GM04503 (cell line): ENCODE data around the gene PCDH9.

ENCODE experiments used
- DNase-seq: peaks from one replicate; pipeline ENCODE4 v3.0.0-alpha.2; 2012; ENCODE audit warnings: low read depth

The PCDH9 gene

DNA sequence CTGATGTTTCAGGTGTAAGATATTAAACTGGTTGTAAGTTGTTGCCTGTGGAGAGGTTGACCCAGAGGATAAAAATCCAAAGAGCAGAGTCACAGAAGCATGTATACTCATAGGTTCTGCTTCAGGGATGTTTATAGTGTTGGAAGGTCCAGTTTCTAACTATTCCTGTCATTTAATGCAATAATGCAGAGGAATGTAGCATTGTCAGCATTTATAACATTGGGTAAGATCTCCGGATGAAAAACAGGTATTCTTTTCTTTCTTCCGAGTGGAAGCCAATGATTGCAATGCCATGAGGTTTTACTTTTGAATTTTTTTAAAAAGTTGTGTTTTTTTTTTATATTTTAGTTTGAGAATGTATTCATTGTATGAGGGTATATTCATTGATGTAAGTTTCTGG is 771.0 kb downstream of the PCDH9 start:
- DNase-seq, result no peak

DNA sequence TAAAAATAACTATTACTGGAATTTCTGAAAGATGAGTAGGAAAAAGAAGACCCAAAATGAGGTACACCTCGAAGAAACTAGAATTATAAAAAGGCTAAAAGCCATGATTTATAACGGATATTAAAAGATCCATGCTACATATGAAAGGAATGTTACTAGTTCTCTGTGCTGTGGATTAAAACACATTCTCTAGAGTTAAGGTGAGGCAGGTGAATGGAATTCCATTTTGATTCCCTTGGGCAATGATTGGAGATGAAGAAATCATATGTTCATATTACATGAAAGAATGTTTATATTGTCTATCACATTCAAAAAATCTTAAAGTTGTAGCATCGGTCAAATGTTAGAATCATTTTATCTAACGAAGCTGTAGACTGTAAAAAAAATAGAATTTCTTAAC is 783.7 kb downstream of the PCDH9 start:
- DNase-seq, result no peak

GRCh38 chr13:66443926-66444325 is 786.2 kb downstream of the PCDH9 start:
- no peak for DNase-seq

GRCh38 chr13:66440938-66441337 is 789.2 kb downstream of the PCDH9 start:
- no peak for DNase-seq

- DNase-seq, result no peak
Measured at GRCh38 chr13:66430728-66431127, 799.4 kb downstream of the PCDH9 start.

DNA sequence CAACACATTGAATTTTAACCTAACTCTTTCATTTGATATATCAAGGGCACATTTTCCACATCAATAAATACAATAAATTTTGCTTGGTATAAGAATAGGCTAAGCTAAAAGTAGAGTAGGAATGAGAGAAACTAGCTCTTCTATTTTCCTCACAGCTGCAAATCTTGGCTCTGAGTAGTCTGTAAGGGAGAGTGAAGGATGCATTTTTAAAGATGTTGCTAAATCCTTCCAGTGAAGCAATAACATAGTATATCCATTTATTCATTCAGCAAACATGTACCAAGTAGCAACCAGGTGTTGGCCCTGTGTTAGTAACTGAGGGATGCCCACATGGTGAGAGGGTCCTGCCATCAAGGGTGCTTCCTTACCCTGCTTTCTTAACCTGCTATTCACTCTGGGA is 799.9 kb downstream of the PCDH9 start:
- no peak for DNase-seq

DNA sequence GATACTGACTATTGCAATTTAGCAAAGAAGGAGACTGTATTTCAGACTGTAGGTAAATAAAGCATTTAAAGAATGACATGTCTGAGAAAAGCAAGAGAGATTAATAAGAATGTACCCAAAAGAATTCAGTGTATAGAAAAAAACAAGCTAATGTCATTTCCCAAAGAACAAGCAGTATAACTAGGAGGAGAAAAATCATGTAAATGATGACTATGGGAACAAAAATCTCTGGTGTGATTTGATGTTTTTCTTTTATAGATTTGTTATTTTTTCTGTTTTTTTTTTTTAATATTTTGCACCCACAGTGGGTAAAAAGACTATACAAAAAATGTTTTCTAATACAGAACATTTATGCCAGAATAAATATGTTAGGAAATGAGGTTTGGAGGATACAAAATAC is 801.0 kb downstream of the PCDH9 start:
- no peak for DNase-seq

GRCh38 chr13:66427458-66427861 is 802.7 kb downstream of the PCDH9 start:
- DNase-seq, result no peak

DNA sequence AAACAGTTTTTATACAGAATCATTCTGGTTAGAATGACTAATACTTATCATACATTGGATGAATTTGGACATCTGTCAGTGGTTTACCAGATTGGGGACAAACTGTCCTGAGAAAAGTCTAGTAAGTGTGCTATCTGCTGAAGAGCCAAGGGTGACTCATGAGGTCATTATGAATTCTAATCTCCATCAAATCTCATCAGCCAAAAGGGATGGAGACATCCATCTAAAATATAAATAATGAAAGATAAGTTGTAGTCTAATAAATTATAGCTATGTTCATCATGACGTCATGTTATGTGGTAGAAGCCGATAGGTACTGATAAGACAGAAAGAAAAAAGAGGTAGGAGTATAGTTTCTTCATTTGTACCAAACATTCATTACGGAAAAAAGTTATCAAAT is 804.4 kb downstream of the PCDH9 start:
- DNase-seq, result no peak

DNA sequence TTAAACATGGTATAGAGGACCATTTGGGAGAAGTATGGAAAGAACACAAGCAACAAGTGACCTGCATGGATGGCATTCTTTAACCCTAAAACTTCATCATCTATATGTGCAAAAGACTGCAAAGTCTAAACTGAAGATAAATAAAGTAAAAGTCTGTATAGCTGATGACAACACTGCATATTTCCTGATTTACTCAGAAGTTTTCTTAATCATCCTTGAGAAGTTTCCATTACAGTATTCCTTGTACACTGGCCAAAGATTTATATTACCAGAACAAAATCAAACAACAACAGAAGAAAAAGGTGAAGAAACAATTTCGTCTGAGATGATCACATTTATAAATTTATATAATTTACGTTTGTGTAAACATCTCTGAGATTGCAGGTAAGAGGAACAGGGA is 805.7 kb downstream of the PCDH9 start:
- DNase-seq, result peak; percentile 2

DNA sequence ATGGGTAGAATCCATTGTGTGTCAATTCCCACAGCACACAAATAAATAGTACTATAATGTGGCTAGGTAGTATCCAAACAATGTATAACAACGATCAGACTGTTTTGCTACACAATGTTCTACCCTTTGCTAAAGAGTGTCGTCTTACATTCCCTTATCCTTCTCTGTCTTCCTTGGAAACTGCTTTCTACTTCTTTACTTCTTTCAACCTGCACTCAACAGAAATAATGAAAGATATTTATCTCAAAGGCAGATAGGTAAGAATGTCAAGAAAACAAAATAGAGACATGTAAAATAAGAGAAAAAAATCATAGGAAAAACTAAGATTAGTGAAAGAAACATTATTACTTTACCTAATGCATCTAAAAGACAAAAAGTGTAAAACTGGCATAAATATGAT is 814.7 kb downstream of the PCDH9 start:
- no peak for DNase-seq

GRCh38 chr13:66414066-66414800 is 815.9 kb downstream of the PCDH9 start:
- DNase-seq, result no peak

DNA sequence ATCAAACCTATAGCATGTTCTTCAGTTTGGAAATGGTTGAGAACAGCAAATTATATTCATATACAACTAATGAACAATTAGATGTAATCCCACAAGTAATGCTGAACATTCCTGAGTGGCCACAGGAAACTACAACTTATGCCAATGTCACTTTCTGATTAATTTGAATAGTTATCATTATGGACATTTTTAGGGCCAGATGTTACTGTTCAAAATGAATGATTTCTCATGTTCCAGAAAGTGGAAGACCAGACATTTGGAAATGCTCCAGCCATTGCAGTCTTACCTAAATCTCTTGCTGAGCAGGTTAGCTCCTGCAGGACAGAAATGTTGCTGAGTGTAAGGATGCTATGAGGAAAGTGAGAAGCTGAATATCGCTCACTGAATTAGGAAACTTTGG is 819.8 kb downstream of the PCDH9 start:
- DNase-seq, result no peak

DNA sequence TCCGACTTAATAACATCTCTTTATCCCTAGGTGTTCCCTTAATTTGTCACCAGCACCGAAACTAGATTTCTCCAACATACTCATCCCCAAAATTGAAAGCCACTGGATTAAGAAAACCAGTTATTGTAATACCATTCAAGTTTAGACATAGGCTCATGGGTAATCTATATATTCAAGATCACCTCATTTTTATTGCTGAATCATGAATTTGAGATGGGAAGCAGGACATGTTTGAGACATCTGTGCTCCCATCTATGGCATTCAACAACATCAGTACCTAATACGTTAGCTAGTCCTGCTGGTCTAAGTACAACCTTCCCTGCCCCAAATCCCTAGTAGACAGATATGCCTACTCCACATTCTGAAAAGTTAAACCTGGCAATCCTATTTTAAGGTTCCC is 820.6 kb downstream of the PCDH9 start:
- no peak for DNase-seq

- no peak for DNase-seq
Measured at GRCh38 chr13:66407128-66407527, 823.0 kb downstream of the PCDH9 start.

DNA sequence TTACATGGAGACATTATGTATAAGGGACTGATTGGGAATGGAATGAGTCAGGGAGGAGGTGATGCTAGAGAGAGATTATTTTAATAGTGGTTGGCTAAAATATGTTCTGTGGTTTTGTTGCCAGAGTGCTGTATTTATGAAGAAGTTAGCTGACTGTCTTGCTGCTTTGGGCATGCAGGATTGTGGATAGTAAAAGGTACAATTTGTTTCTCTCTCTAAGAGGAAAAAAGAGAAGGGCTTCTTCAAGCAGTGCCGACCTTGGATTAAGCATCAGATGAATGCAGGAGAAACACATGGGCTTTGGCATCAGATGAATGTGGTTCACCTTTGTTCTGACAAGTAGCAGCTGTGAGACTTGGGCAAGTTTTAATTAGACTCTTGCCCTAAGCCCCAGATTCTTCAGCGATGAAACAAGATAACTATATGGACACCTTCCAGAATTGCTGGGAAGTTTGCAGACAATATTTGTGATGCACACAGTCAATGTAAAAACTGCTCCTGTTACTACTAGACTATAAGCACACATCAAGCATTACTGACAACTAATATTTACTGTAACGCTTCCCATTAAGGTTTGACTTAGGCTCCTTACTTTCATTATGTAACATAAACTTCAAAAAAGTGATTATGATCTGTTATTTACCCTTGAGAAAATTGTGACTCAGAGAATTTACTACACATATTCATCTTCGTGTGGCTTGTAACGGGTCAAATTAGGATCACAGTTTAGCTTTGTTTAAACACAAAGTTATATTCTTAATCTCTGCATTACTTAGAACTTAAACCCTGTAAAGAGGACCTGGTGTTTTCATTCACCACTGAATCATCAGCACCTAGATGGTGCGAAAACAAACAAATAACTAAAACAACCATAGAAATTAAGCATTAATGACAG is 824.0 kb downstream of the PCDH9 start:
- DNase-seq, result peak; percentile 18

- DNase-seq, result no peak
Measured at GRCh38 chr13:66402546-66402945, 827.6 kb downstream of the PCDH9 start.

DNA sequence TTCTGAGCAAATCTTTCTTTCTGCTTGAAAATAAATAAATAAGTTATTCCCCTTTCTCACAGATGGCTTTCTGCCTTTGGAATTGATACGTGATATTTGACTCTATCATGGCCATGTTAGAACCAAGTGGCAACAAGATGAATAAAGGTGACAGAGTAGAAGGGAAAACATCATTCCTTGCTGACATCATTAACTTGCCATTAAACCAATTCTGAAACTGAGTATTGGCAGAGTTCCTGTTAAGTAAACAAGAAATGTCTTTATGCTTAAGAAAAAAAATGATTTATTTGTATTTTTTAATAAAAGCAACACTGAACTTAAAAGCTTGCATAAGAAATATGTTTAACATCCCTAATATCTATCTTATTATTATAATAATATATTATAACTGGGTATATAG is 828.1 kb downstream of the PCDH9 start:
- DNase-seq, result no peak

DNA sequence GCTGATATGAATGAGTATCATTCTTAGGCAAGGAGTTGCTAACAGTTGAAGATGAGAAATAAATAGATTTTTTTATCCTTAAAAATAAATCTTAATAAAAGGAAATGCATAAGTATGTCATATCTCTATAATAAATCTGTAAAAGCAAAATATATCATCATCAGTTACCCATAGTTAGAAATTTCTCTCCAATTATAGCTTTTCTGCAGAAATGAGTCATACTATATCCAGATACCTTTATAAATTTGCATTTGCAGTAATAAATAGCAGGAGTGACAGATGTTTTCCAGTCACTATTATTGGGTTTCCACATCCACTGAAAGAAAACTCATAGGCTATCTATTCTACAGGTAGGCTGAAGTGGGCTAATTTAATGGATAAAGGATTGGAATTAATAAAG is 829.8 kb downstream of the PCDH9 start:
- no peak for DNase-seq

DNA sequence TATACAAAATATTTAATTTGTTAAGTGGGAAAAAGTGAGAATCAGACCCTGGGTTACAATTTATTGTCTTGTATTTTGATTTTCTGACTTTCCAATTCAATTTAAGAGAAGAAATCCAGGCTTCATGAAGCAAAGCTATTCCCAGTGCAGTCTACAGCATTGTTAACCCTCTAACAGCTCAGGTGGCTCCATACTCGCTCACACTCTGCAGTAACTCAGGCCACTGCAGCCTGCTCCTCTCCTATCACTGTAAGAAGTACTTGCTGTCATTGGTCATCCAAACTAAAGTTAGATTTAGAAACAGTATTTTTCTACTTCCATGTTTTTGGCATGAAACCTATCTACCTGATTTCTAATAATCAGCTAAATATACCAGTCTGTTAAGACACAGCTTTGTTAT is 830.3 kb downstream of the PCDH9 start:
- no peak for DNase-seq

- no peak for DNase-seq
Measured at GRCh38 chr13:66397133-66397532, 833.0 kb downstream of the PCDH9 start.

GRCh38 chr13:66391322-66391721 is 838.8 kb downstream of the PCDH9 start:
- DNase-seq, result no peak

DNA sequence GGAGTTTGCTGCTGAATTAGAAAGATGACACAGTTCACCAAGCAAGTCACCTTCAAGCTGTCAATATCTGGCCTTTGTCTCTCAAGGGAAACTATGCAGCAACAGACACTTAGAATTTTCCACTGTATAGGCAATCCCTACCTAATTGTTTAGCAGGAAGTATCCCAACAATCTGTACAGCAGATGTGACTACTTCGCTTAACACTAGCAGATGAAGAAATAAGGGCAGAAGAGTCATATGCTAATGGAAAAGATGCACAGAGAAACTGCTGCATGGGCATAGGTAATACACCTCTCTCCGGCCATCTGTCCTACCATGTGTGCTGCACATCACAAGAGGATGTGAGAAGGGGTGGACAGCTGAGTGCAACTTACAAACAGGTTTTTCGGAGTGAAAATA is 851.2 kb downstream of the PCDH9 start:
- DNase-seq, result no peak

- DNase-seq, result no peak
Measured at GRCh38 chr13:66377569-66377968, 852.6 kb downstream of the PCDH9 start.
